ENCODE data around the gene CYP2S1. TPM values are rescaled to one million over a fixed set of nuclear protein-coding genes. Genes with fewer than 3 reads are reported as not detected.
A peak's percentile ranks its signal among the peaks of the same experiment; 100 is the strongest.
"Not testable (repeated sequence)": the region's sequence is repeated elsewhere in the genome, so short reads cannot be mapped to it uniquely, and the experiment has no call there.

The CYP2S1 gene
- total RNA-seq (ENCODE audit: unreplicated experiment), result 17.5 TPM
- long read RNA-seq, partial matches to known transcripts, result 2 of 7 reads
- long read RNA-seq, other reads (novel, unspliced or antisense), result 1 of 7 reads

- Mint-ChIP-seq H3K27ac (ENCODE audit: unreplicated experiment) (peak within 1 kb of the TSS; percentile 58), H3K4me3 (ENCODE audit: unreplicated experiment) (peak within 1 kb of the TSS; percentile 86), H3K9me3 (ENCODE audit: unreplicated experiment) (no peaks in the 10 kb centered on the region), H3K27me3 (ENCODE audit: unreplicated experiment) (peaks cover 4% of the 10 kb centered on the region), H3K4me1 (ENCODE audit: unreplicated experiment) (peaks cover 20% of the 10 kb centered on the region), H3K36me3 (ENCODE audit: low read depth, unreplicated experiment) (peaks cover 3% of the 10 kb centered on the region)
- TF ChIP-seq CTCF (IDR thresholded peaks at IDR 0.05; ENCODE audit: unreplicated experiment), result no peak
- DNase-seq (ENCODE audit: low spot score), result peak; percentile 58
Measured at GRCh38 chr19:41192574-41193429, at the start of gene CYP2S1. Gene CYP2S1, plus strand, starts transcription at chr19:41193219. Its CDS starts 46 bp downstream, at chr19:41193265.

GRCh38 chr19:41144403-41144802 is 48.6 kb upstream of the CYP2S1 start:
- Mint-ChIP-seq H3K9me3 (ENCODE audit: unreplicated experiment) (no peaks in the 10 kb centered on the region), H3K27me3 (ENCODE audit: unreplicated experiment) (peaks cover 3% of the 10 kb centered on the region), H3K27ac (ENCODE audit: unreplicated experiment) (no peak overlapping the region), H3K36me3 (ENCODE audit: low read depth, unreplicated experiment) (no peaks in the 10 kb centered on the region), H3K4me3 (ENCODE audit: unreplicated experiment) (no peak overlapping the region), H3K4me1 (ENCODE audit: unreplicated experiment) (no peaks in the 10 kb centered on the region)
- DNase-seq (ENCODE audit: low spot score), result peak; percentile 77
- TF ChIP-seq CTCF (IDR thresholded peaks at IDR 0.05; ENCODE audit: unreplicated experiment), result peak; percentile 61

GRCh38 chr19:41149831-41150230 is 43.2 kb upstream of the CYP2S1 start:
- Mint-ChIP-seq H3K4me3 (ENCODE audit: unreplicated experiment) (no peak overlapping the region), H3K4me1 (ENCODE audit: unreplicated experiment) (no peaks in the 10 kb centered on the region), H3K27ac (ENCODE audit: unreplicated experiment) (no peak overlapping the region), H3K9me3 (ENCODE audit: unreplicated experiment) (no peaks in the 10 kb centered on the region), H3K27me3 (ENCODE audit: unreplicated experiment) (no peaks in the 10 kb centered on the region), H3K36me3 (ENCODE audit: low read depth, unreplicated experiment) (no peaks in the 10 kb centered on the region)
- DNase-seq (ENCODE audit: low spot score), result no peak
- TF ChIP-seq CTCF (IDR thresholded peaks at IDR 0.05; ENCODE audit: unreplicated experiment), result no peak

- not testable (repeated sequence) for H3K36me3 Mint-ChIP-seq (ENCODE audit: low read depth, unreplicated experiment); H3K4me1 Mint-ChIP-seq (ENCODE audit: unreplicated experiment); H3K27me3 Mint-ChIP-seq (ENCODE audit: unreplicated experiment); H3K4me3 Mint-ChIP-seq (ENCODE audit: unreplicated experiment); H3K9me3 Mint-ChIP-seq (ENCODE audit: unreplicated experiment); DNase-seq (ENCODE audit: low spot score); H3K27ac Mint-ChIP-seq (ENCODE audit: unreplicated experiment)
Measured at GRCh38 chr19:41150986-41151385, 42.0 kb upstream of the CYP2S1 start.

GRCh38 chr19:41154060-41154459 is 39.0 kb upstream of the CYP2S1 start:
- TF ChIP-seq CTCF (IDR thresholded peaks at IDR 0.05; ENCODE audit: unreplicated experiment), result no peak
- no peak for DNase-seq (ENCODE audit: low spot score)
- Mint-ChIP-seq H3K4me1 (ENCODE audit: unreplicated experiment) (no peaks in the 10 kb centered on the region), H3K27me3 (ENCODE audit: unreplicated experiment) (no peaks in the 10 kb centered on the region), H3K4me3 (ENCODE audit: unreplicated experiment) (no peak overlapping the region), H3K9me3 (ENCODE audit: unreplicated experiment) (no peaks in the 10 kb centered on the region), H3K36me3 (ENCODE audit: low read depth, unreplicated experiment) (no peaks in the 10 kb centered on the region), H3K27ac (ENCODE audit: unreplicated experiment) (no peak overlapping the region)

Measured in endothelial cell (in vitro differentiated cells).